DOHH2 (cell line): Measurements from ENCODE around the gene RMI2.

Experiments
- H3F3A ChIP-seq: fragments of 200-600 bp; sonication (generic), shearing (Covaris generic); 2 replicates; pipeline ENCODE4 v1.6.0; 2016; ENCODE audit warnings: antibody characterized with exemption, mild to moderate bottlenecking; ENCODE audit not compliant: control insufficient read depth, insufficient read depth
- H3K27ac ChIP-seq: fragments of 200-600 bp; sonication (generic); 2 replicates; pipeline ENCODE4 v1.5.1; 2014; ENCODE audit warnings: low read depth, mild to moderate bottlenecking, low read length, moderate library complexity
- H3K27me3 ChIP-seq: fragments of 200-600 bp; sonication (generic); 2 replicates; pipeline ENCODE4 v1.6.1; 2014; ENCODE audit warnings: mild to moderate bottlenecking, low read length, mixed read lengths; ENCODE audit not compliant: control insufficient read depth
- H3K36me3 ChIP-seq: fragments of 200-600 bp; sonication (generic); 2 replicates; pipeline ENCODE4 v1.6.1; 2014; ENCODE audit warnings: mild to moderate bottlenecking, low read length, moderate library complexity, mixed read lengths; ENCODE audit not compliant: control insufficient read depth
- H3K4me1 ChIP-seq: fragments of 200-600 bp; sonication (generic); 2 replicates; pipeline ENCODE4 v1.6.1; 2014; ENCODE audit warnings: mild to moderate bottlenecking, low read length, mixed read lengths; ENCODE audit not compliant: control insufficient read depth
- H3K4me2 ChIP-seq: fragments of 200-600 bp; sonication (generic); 2 replicates; pipeline ENCODE4 v1.6.0; 2014; ENCODE audit warnings: mild to moderate bottlenecking, low read length, moderate library complexity
- H3K4me3 ChIP-seq: fragments of 200-600 bp; sonication (generic); 2 replicates; pipeline ENCODE4 v1.5.1; 2014; ENCODE audit warnings: mild to moderate bottlenecking, low read length, mixed read lengths
- H3K79me2 ChIP-seq: fragments of 200-600 bp; sonication (generic); 2 replicates; pipeline ENCODE4 v1.6.1; 2014; ENCODE audit warnings: mild to moderate bottlenecking, low read length, mixed read lengths; ENCODE audit not compliant: control insufficient read depth
- H3K9me2 ChIP-seq: fragments of 200-600 bp; sonication (generic); replicated peaks from 2 replicates; pipeline ENCODE4 v1.6.1; 2014; ENCODE audit warnings: mild to moderate bottlenecking, low read length, mixed read lengths; ENCODE audit not compliant: control insufficient read depth
- H3K9me3 ChIP-seq: fragments of 200-600 bp; sonication (generic); 2 replicates; pipeline ENCODE4 v1.6.1; 2014; ENCODE audit warnings: antibody characterized with exemption, low read length, mixed read lengths; ENCODE audit not compliant: control insufficient read depth, insufficient read depth
- H4K20me1 ChIP-seq: fragments of 200-600 bp; sonication (generic); 2 replicates; pipeline ENCODE4 v1.6.0; 2014; ENCODE audit warnings: low read depth, mild to moderate bottlenecking, antibody characterized with exemption, low read length, moderate library complexity; ENCODE audit not compliant: control insufficient read depth, insufficient read depth
- EZH2phosphoT487 ChIP-seq: fragments of 200-600 bp; sonication (generic); IDR thresholded peaks from 2 replicates; pipeline ENCODE4 v1.6.1; 2017; ENCODE audit warnings: borderline replicate concordance, mild to moderate bottlenecking, antibody characterized with exemption, low read length, moderate library complexity, mixed read lengths
- TF ChIP-seq, protein P1 (sequence below): fragments of 200-600 bp; sonication (generic); IDR thresholded peaks from one replicate; pipeline ENCODE4 v1.5.1; 2014; ENCODE audit warnings: antibody characterized with exemption, mild to moderate bottlenecking, low read depth, low read length; ENCODE audit not compliant: poor library complexity, severe bottlenecking

RMI2 gene

DNA sequence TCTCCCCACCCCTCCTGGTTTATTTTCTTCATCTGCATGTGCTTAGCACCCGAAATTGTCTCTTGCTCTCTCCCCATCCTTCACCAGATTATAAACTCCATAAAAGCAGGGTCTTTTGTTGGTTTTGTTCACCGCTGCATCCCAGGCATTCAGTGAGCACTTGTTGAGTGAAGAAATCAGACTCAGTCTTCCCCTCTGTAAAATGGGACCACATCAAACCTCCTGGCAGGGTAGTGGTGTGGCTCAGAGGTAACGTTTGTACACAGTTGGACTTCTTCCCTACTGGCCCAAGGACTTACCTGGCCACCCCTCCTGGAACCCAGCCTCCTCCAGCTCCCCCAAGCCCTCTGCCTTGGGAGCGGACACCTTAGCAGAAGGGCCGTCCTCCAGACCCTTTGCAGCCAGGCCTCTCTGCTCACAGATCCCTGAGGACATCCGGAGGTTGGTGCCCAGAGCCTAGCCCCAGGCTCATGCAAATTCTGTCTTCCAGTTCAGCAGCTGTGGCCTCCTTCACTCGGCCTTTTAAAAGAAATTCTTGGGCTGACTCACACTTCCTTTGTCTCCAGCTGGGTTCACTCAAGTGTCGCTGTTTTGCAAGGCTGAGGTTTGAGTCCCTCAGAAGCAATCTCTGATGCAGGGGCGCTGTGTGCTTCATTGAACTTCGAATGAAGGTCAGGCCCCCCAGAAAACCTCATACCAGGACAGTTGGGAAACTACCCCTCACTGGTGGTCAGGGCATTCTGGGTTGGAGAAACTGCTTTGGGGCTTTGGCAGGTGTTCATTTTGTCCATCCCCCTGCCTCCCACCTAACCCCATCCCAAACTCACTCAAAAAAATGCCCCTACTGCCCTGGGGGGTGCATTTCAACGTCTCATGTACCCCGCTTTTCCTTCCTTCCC lies 16.8 kb upstream of the RMI2 start:
- Histone ChIP-seq H3K79me2 (no peaks in the 10 kb centered on the region), H3K9me2 (no peaks in the 10 kb centered on the region), H3K4me3 (peak overlapping the region; percentile 60), H3F3A (peaks cover 14% of the 10 kb centered on the region), H3K36me3 (no peaks in the 10 kb centered on the region), H3K9me3 (peaks cover 6% of the 10 kb centered on the region), H3K4me1 (peaks cover 72% of the 10 kb centered on the region), H3K27me3 (peaks cover 46% of the 10 kb centered on the region), H3K27ac (peak overlapping the region; percentile 78), H4K20me1 (no peaks in the 10 kb centered on the region), H3K4me2 (peak overlapping the region; percentile 72)
- TF ChIP-seq EZH2phosphoT487 = no peak
- TF ChIP-seq, protein P1, sequence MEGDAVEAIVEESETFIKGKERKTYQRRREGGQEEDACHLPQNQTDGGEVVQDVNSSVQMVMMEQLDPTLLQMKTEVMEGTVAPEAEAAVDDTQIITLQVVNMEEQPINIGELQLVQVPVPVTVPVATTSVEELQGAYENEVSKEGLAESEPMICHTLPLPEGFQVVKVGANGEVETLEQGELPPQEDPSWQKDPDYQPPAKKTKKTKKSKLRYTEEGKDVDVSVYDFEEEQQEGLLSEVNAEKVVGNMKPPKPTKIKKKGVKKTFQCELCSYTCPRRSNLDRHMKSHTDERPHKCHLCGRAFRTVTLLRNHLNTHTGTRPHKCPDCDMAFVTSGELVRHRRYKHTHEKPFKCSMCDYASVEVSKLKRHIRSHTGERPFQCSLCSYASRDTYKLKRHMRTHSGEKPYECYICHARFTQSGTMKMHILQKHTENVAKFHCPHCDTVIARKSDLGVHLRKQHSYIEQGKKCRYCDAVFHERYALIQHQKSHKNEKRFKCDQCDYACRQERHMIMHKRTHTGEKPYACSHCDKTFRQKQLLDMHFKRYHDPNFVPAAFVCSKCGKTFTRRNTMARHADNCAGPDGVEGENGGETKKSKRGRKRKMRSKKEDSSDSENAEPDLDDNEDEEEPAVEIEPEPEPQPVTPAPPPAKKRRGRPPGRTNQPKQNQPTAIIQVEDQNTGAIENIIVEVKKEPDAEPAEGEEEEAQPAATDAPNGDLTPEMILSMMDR = peak; percentile 7

DNA sequence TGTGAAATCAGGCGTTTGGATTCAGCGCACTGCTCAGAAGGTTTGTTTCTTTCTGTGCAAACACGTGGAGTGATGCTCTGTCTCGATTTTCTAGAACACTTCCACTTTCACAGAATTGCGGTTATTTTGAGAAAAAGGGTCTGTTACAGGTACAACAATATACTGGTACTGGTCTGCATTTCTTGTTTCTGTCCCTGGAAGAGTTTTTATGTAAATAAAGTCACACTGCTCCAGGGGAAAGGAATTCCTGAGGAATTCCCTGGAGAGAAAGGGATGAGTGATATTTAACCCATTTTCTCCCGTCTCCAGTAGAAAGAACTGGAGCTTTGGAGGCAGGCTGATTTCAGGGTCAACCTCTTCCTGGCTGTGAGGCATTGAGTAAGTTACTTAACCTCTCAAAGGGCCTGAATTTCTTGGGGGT lies 16.2 kb upstream of the RMI2 start:
- H3K9me2 ChIP-seq = no peaks in the 10 kb centered on the region
- H3K36me3 ChIP-seq = no peaks in the 10 kb centered on the region
- no peak for TF ChIP-seq EZH2phosphoT487
- peaks cover 51% of the 10 kb centered on the region for H3K27me3 ChIP-seq
- H3F3A ChIP-seq = peaks cover 14% of the 10 kb centered on the region
- peak overlapping the region; percentile 60 for H3K4me3 ChIP-seq
- H3K27ac ChIP-seq = peak overlapping the region; percentile 78
- no peaks in the 10 kb centered on the region for H4K20me1 ChIP-seq
- peak overlapping the region; percentile 72 for H3K4me2 ChIP-seq
- H3K79me2 ChIP-seq = no peaks in the 10 kb centered on the region
- peaks cover 69% of the 10 kb centered on the region for H3K4me1 ChIP-seq
- H3K9me3 ChIP-seq = peaks cover 6% of the 10 kb centered on the region

DNA sequence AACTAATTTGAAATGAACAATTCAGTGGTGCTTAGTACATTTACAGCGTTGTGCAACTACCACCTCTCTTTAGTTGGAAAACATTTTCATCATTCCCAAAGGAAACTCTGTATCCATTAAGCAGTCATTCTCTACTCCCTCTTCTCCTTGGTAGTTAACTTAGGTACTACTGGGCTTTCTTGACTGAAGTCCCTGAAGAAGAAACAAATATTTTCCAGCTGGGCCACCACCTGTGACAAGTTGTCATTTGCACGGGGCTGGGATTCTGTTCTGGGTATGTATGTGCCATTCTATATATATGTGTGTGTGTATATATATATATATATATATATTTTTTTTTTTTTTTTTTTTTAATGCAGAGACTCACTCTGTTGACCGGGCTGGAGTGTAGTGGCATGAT lies 15.4 kb upstream of the RMI2 start:
- Histone ChIP-seq H3K36me3 (no peaks in the 10 kb centered on the region), H3K79me2 (no peaks in the 10 kb centered on the region), H3K4me3 (peak overlapping the region; percentile 60), H3K9me3 (peaks cover 6% of the 10 kb centered on the region), H3K4me1 (peaks cover 67% of the 10 kb centered on the region), H3K4me2 (peak overlapping the region; percentile 72), H3K27ac (peak overlapping the region; percentile 78), H3F3A (peaks cover 14% of the 10 kb centered on the region), H3K9me2 (no peaks in the 10 kb centered on the region), H4K20me1 (no peaks in the 10 kb centered on the region), H3K27me3 (peaks cover 50% of the 10 kb centered on the region)
- TF ChIP-seq, protein P1 = no peak
- no peak for TF ChIP-seq EZH2phosphoT487
